SJSA1 (cell line): ENCODE results near the gene NID2. TPM values are rescaled to one million over a fixed set of nuclear protein-coding genes. Genes with fewer than 3 reads are reported as not detected.

Experiments
- DNase-seq, 2 experiments: peaks; one replicate each; pipeline ENCODE4 v3.0.0-alpha.2; 2015 to 2020; ENCODE audit warnings: low spot score in 2 of 2, low read depth in 1 of 2
- H3K27ac ChIP-seq: fragments of 250-450 bp; sonication (Bioruptor Pico); 2 replicates; pipeline ENCODE4 v1.5.1; 2020; ENCODE audit warnings: mild to moderate bottlenecking, moderate library complexity
- H3K27me3 ChIP-seq: fragments of 250-450 bp; sonication (Bioruptor Pico); replicated peaks from 2 replicates; pipeline ENCODE4 v1.5.1; 2020; ENCODE audit warnings: mild to moderate bottlenecking, moderate library complexity
- H3K36me3 ChIP-seq: fragments of 250-450 bp; sonication (Bioruptor Pico); 2 replicates; pipeline ENCODE4 v1.5.1; 2020; ENCODE audit warnings: mild to moderate bottlenecking
- H3K4me1 ChIP-seq: fragments of 250-450 bp; sonication (Bioruptor Pico); replicated peaks from 2 replicates; pipeline ENCODE4 v1.6.1; 2021; ENCODE audit warnings: mild to moderate bottlenecking
- H3K4me3 ChIP-seq: fragments of 250-450 bp; sonication (Bioruptor Pico); 2 replicates; pipeline ENCODE4 v1.5.1; 2020; ENCODE audit warnings: mild to moderate bottlenecking
- H3K9me3 ChIP-seq: fragments of 250-450 bp; sonication (Bioruptor Pico); replicated peaks from 2 replicates; pipeline ENCODE4 v1.5.1; 2020; ENCODE audit warnings: mild to moderate bottlenecking
- total RNA-seq: library from RNA; depleted of rRNA; stranded (reverse); fragments of >200 nt; shearing (Covaris generic); gene quantifications from 2 replicates; pipeline ENCODE4 v1.2.3, GENCODE V29; 2014

NID2 gene
- total RNA-seq, 1 experiment from 2014 or later = 63.9 TPM

GRCh38 chr14:52010173-52010693 is 58.6 kb downstream of the NID2 start:
- Histone ChIP-seq H3K4me1 (no peaks in the 10 kb centered on the region), H3K27me3 (no peaks in the 10 kb centered on the region), H3K4me3 (no peak overlapping the region), H3K36me3 (peaks cover 72% of the 10 kb centered on the region), H3K9me3 (no peaks in the 10 kb centered on the region), H3K27ac (no peak overlapping the region)
- DNase-seq = no peak

DNA sequence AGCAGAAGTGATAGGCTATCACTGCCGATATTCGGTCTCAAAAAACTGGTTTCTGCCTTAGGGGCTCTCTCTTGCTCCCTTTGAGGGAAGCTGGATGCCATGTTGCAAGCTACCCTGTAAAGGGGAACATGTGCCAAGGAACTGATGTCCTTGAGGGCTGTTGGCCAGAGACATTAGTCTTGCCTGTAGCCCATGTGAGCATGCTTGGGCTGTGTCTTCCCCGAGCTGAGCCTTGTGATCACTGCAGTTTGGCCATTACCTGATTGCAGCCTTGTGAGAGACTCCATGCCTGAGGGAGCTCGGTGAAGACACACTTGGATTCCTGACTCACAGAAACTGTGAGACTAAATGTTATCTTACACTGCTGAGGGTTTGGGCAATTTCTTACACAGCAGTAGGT is 60.7 kb downstream of the NID2 start:
- Histone ChIP-seq H3K27ac (no peak overlapping the region), H3K4me3 (no peak overlapping the region), H3K9me3 (no peaks in the 10 kb centered on the region), H3K36me3 (peaks cover 86% of the 10 kb centered on the region), H3K27me3 (no peaks in the 10 kb centered on the region), H3K4me1 (no peaks in the 10 kb centered on the region)
- DNase-seq = no peak

- Histone ChIP-seq H3K36me3 (peaks cover 91% of the 10 kb centered on the region), H3K27ac (no peak overlapping the region), H3K4me3 (no peak overlapping the region), H3K27me3 (no peaks in the 10 kb centered on the region), H3K9me3 (no peaks in the 10 kb centered on the region), H3K4me1 (no peaks in the 10 kb centered on the region)
- no peak for DNase-seq
Observed at GRCh38 chr14:52007637-52008036, 61.2 kb downstream of the NID2 start.

GRCh38 chr14:52007211-52007610 is 61.6 kb downstream of the NID2 start:
- Histone ChIP-seq H3K4me1 (no peaks in the 10 kb centered on the region), H3K4me3 (no peak overlapping the region), H3K36me3 (peaks cover 93% of the 10 kb centered on the region), H3K27me3 (no peaks in the 10 kb centered on the region), H3K9me3 (no peaks in the 10 kb centered on the region), H3K27ac (no peak overlapping the region)
- no peak for DNase-seq

GRCh38 chr14:52006361-52006760 is 62.5 kb downstream of the NID2 start:
- Histone ChIP-seq H3K36me3 (peaks cover 92% of the 10 kb centered on the region), H3K9me3 (no peaks in the 10 kb centered on the region)
- DNase-seq = no peak

DNA sequence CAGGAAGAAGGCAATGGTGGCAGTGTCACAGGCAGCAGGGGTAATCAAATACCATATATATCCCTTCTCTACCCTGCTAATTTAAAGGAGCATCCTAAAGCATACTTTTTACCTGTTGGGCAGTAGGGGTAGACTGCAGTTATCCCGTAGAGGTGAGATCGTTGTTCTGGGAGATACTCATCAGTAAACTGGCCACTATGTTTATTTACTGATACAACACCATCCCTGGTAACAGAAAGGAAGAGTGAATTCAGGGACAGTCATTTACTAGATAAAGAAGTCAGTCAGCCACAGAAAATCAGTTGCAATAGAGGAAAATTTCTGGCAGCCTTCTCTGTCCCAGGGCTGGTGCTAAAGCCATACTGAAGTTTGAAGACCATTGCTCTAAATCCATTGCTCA is 63.2 kb downstream of the NID2 start:
- H3K27me3 ChIP-seq = no peaks in the 10 kb centered on the region

More at GRCh38 chr14:52006361-52006760, 62.5 kb downstream of the NID2 start:
- H3K27ac ChIP-seq = no peak overlapping the region
- no peak overlapping the region for H3K4me3 ChIP-seq
- no peaks in the 10 kb centered on the region for H3K4me1 ChIP-seq
- H3K27me3 ChIP-seq = no peaks in the 10 kb centered on the region

GRCh38 chr14:52003324-52003723 is 65.5 kb downstream of the NID2 start:
- H3K36me3 ChIP-seq = peaks cover 95% of the 10 kb centered on the region
- DNase-seq = no peak
- H3K27me3 ChIP-seq = no peaks in the 10 kb centered on the region
- H3K4me3 ChIP-seq = no peak overlapping the region
- H3K9me3 ChIP-seq = no peaks in the 10 kb centered on the region
- H3K27ac ChIP-seq = no peak overlapping the region
- no peaks in the 10 kb centered on the region for H3K4me1 ChIP-seq

More for the DNA sequence above, 63.2 kb downstream of the NID2 start:
- Histone ChIP-seq H3K9me3 (no peaks in the 10 kb centered on the region), H3K36me3 (peaks cover 92% of the 10 kb centered on the region), H3K27ac (no peak overlapping the region), H3K4me1 (no peaks in the 10 kb centered on the region), H3K4me3 (no peak overlapping the region)
- DNase-seq = no peak

- DNase-seq = no peak
- Histone ChIP-seq H3K27me3 (no peaks in the 10 kb centered on the region), H3K9me3 (no peaks in the 10 kb centered on the region), H3K4me3 (no peak overlapping the region), H3K36me3 (peaks cover 91% of the 10 kb centered on the region), H3K27ac (no peak overlapping the region), H3K4me1 (no peaks in the 10 kb centered on the region)
Observed at GRCh38 chr14:52002542-52002941, 66.3 kb downstream of the NID2 start.

DNA sequence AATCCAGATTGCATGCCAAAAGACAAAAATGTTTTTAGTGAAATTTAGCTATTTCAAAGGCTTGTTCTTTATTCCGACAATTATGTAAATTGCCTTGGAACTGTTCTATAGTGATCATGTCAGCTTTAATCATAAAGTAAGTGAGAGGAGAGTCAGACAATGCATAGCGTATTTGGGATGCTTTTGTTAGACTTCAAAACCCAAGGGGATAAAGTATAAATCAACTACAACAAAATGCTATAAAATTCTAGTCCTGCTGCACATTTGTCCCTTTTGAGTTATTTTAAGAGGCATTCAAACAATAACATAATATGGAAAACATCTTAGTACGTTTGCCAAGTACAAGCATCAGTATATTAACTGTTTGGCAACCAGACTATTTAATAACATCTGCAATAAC is 68.2 kb downstream of the NID2 start:
- Histone ChIP-seq H3K27me3 (no peaks in the 10 kb centered on the region), H3K9me3 (no peaks in the 10 kb centered on the region), H3K27ac (no peak overlapping the region), H3K4me3 (no peak overlapping the region), H3K4me1 (no peaks in the 10 kb centered on the region), H3K36me3 (peaks cover 93% of the 10 kb centered on the region)
- no peak for DNase-seq

DNA sequence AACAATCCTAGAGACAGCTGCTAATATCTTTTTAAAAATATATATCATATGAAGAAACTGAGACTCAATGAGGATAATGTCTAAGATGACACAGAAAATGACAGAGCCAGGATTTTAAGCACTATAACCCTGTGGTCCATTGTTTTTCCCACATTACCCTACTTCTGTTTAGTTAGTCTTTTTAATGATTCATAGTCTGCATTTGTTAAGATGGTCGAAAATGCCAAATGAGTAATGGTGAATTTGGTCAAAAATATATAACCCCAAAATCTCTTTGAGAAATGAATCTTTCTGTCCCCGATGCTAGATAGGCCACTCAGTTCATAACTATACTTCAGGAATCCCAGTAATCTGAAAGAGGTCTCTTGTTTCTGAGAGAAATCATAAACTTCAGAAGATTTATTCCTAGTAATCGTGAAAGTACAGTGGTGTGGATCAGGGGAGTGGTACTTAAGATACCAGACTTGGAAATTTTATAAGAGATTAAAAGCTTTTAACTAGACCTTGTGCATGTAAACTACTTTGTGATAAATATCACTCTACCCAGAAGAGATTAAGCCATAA is 68.8 kb downstream of the NID2 start:
- H3K36me3 ChIP-seq = peaks cover 93% of the 10 kb centered on the region
- H3K27me3 ChIP-seq = no peaks in the 10 kb centered on the region
- no peak for DNase-seq
- no peak overlapping the region for H3K4me3 ChIP-seq
- H3K4me1 ChIP-seq = no peaks in the 10 kb centered on the region
- no peaks in the 10 kb centered on the region for H3K9me3 ChIP-seq
- no peak overlapping the region; the same call in 1 of the 2 replicates for H3K27ac ChIP-seq

DNA sequence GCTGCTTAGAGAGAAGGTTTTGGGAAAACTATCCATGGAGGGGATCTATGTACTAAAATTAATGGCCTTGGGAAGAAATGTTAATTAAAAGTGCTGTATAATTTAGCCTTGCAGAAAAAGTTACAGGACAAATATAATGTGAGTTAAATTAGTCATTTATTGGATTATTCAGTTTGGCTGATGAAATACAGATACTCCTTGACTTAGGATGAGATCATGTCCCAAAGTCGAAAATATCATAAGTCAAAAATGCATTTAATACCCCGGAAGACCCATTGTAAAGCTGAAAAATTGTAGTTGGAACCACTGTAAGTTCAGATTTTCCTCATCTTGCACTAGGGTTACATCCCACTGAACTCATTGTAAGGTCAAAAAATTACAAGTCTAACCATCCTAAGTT is 69.8 kb downstream of the NID2 start:
- Histone ChIP-seq H3K27ac (no peak overlapping the region), H3K4me3 (no peak overlapping the region), H3K4me1 (no peaks in the 10 kb centered on the region), H3K36me3 (peaks cover 93% of the 10 kb centered on the region), H3K9me3 (no peaks in the 10 kb centered on the region), H3K27me3 (no peaks in the 10 kb centered on the region)
- DNase-seq = no peak

- H3K4me1 ChIP-seq = no peaks in the 10 kb centered on the region
- H3K36me3 ChIP-seq = peaks cover 93% of the 10 kb centered on the region
- no peak overlapping the region for H3K27ac ChIP-seq
- H3K4me3 ChIP-seq = no peak overlapping the region
- no peak for DNase-seq
- H3K9me3 ChIP-seq = no peaks in the 10 kb centered on the region
- no peaks in the 10 kb centered on the region for H3K27me3 ChIP-seq
Observed at GRCh38 chr14:51998348-51998747, 70.5 kb downstream of the NID2 start.

DNA sequence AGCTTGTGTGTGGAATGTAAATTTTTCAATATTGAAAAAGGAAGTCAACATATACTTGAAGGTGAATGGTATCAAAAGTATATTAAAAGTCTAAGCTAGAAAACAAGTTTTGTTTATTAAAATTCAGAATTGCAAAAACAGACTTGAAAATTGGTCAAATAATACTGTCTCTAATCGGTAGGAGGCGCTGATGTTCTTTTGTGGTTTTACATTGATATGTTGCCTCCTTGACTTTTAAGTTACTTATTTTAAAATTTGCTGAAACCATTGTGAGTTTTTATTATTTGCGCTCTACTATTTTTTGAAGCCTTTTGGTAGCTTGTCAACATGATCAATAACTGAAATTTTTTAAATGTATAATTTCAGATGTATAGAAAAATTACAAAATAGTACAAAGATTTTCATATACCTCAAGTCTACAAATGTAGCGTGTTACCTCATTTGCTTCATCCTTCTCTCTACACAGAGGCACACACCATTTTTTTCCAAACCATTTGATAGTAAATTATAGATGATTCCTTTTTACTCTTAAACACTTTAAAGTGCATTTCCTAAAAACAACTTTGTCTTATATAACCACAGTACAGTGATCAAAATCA is 72.6 kb downstream of the NID2 start:
- H3K4me1 ChIP-seq = no peaks in the 10 kb centered on the region
- no peaks in the 10 kb centered on the region for H3K9me3 ChIP-seq
- DNase-seq = peak in 1 of 2 experiments; percentile 16
- H3K27ac ChIP-seq = no peak overlapping the region
- H3K27me3 ChIP-seq = no peaks in the 10 kb centered on the region
- H3K4me3 ChIP-seq = no peak overlapping the region
- peaks cover 92% of the 10 kb centered on the region for H3K36me3 ChIP-seq

GRCh38 chr14:51993285-51993920 is 75.5 kb downstream of the NID2 start:
- Histone ChIP-seq H3K4me1 (no peaks in the 10 kb centered on the region), H3K27me3 (no peaks in the 10 kb centered on the region), H3K36me3 (peaks cover 73% of the 10 kb centered on the region), H3K4me3 (no peak overlapping the region), H3K9me3 (no peaks in the 10 kb centered on the region), H3K27ac (no peak overlapping the region)
- no peak for DNase-seq
